Endodermal cell (in vitro differentiated cells): Measurements from ENCODE around the gene THSD4. TPM values are rescaled to one million over a fixed set of nuclear protein-coding genes. Genes with fewer than 3 reads are reported as not detected.

Source experiments
- DNase-seq: peaks from one replicate; pipeline ENCODE4 v3.0.0-alpha.2; 2017
- H3K27ac ChIP-seq: 2 replicates; pipeline ENCODE4 v1.5.1; 2013; ENCODE audit warnings: mild to moderate bottlenecking, low read depth, low read length, moderate library complexity
- H3K27me3 ChIP-seq: 2 replicates; pipeline ENCODE4 v1.6.1; 2013; ENCODE audit warnings: mild to moderate bottlenecking, low read length, moderate library complexity; ENCODE audit not compliant: insufficient read depth, control insufficient read depth, poor library complexity, severe bottlenecking
- H3K36me3 ChIP-seq: 2 replicates; pipeline ENCODE4 v1.7.0; 2013; ENCODE audit warnings: mild to moderate bottlenecking, low read length, moderate library complexity; ENCODE audit not compliant: control insufficient read depth, insufficient read depth
- H3K4me1 ChIP-seq: one replicate; pipeline ENCODE4 v1.7.0; 2013; ENCODE audit warnings: low read length; ENCODE audit not compliant: control insufficient read depth, insufficient read depth
- H3K4me3 ChIP-seq: 2 replicates; pipeline ENCODE4 v1.5.1; 2013; ENCODE audit warnings: mild to moderate bottlenecking, low read length, moderate library complexity
- H3K9ac ChIP-seq: 2 replicates; pipeline ENCODE4 v1.6.1; 2013; ENCODE audit warnings: mild to moderate bottlenecking, low read length, moderate library complexity; ENCODE audit not compliant: poor library complexity, severe bottlenecking; ENCODE audit errors: extremely low read depth
- H3K9me3 ChIP-seq: 2 replicates; pipeline ENCODE4 v1.6.1; 2013; ENCODE audit warnings: mild to moderate bottlenecking, low read length, moderate library complexity; ENCODE audit not compliant: control insufficient read depth
- H3K27ac Mint-ChIP-seq: 2 replicates; pipeline ENCODE4 v1.8.0; 2020; ENCODE audit warnings: mixed read lengths
- H3K27me3 Mint-ChIP-seq: 2 replicates; pipeline ENCODE4 v1.8.0; 2021; ENCODE audit warnings: mild to moderate bottlenecking, mixed read lengths; ENCODE audit not compliant: insufficient read depth
- H3K36me3 Mint-ChIP-seq: 2 replicates; pipeline ENCODE4 v1.8.0; 2020; ENCODE audit warnings: low read depth, mixed read lengths
- H3K4me1 Mint-ChIP-seq: 2 replicates; pipeline ENCODE4 v1.8.0; 2020; ENCODE audit warnings: mixed read lengths
- H3K4me3 Mint-ChIP-seq: 2 replicates; pipeline ENCODE4 v1.8.0; 2020; ENCODE audit warnings: mild to moderate bottlenecking, moderate library complexity, mixed read lengths
- H3K9me3 Mint-ChIP-seq: 2 replicates; pipeline ENCODE4 v1.8.0; 2020; ENCODE audit warnings: mild to moderate bottlenecking, mixed read lengths
- WGBS, 2 experiments: methylation state at CpG; one replicate each; pipeline versions ENCODE4 v1.1.5 to v1.1.7; 2013; ENCODE audit warnings: missing lambda C conversion rate in 2 of 2, mixed read lengths in 1 of 2; ENCODE audit not compliant: insufficient coverage in 1 of 2, insufficient read length in 1 of 2; 5-methylcytosine and 5-hydroxymethylcytosine counted together
- total RNA-seq, 2 donors: library from RNA; stranded (reverse); fragmentation: NEBNext Ultra II Directional in 1 of 2; extraction: Animal tissue kit (Norgen Biotek cat#: 25700) in 1 of 2; gene quantifications; 2 replicates in 1 of 2; 3 replicates in 1 of 2; pipeline ENCODE4 v1.2.1, GENCODE V29; 2021
- TF ChIP-seq, protein P1 (sequence below): fragments of 200-600 bp; sonication (generic); conservative IDR thresholded peaks from 2 replicates; pipeline ENCODE4 v1.5.0; 2021; ENCODE audit warnings: antibody characterized with exemption, mild to moderate bottlenecking

THSD4 gene
- total RNA-seq, 2 donors from 2014 or later: 4.6 to 5.4 TPM

- H3K4me3 ChIP-seq: no peak overlapping the region
Observed at GRCh38 chr15:71807691-71808091, 692.4 kb downstream of the THSD4 start.

DNA sequence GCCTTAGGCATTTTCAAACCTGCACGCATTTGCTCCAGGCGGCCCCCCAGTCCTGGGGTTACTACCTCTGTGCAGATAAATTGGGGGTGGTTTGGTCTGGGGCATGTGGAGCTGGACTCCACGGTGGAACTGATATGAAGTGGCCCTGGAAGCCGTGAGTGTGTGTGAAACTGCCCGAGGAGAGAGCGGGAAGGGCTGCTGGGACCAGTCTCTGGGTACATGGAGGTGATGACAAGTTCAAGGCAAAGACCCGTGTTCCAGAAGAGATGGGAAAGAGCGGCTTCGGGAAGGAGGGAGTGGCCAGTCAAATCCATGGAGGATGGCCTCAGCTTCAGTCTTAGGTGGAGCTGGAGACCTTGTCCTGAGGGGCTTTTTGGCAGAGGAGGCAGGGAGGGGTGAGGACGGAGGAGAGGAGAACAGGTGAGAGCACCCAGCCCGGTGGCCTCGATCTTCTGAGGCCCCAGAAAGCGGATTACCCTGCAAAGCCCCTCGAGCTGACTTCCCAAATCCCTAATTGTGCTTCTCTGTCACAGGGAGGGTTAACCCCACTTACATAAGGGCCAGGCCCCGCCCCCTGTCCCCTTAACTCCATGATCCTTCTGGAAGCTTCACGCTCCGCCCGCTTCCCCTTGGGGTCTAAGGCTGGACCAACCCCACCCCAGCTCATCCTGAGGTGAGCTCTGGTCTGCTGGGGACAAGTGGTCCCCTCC lies 693.2 kb downstream of the THSD4 start:
- H3K27ac Mint-ChIP-seq: no peak overlapping the region
- H3K4me1 Mint-ChIP-seq: peaks cover 28% of the 10 kb centered on the region
- no peaks in the 10 kb centered on the region for H3K9me3 Mint-ChIP-seq
- WGBS, 2 experiments: 88 to 91% methylated on average over 9 to 18 of the region's 18 CpGs
- H3K36me3 Mint-ChIP-seq: no peaks in the 10 kb centered on the region
- H3K27me3 ChIP-seq: no peaks in the 10 kb centered on the region
- H3K4me1 ChIP-seq: peaks cover 14% of the 10 kb centered on the region
- no peak overlapping the region for H3K4me3 Mint-ChIP-seq
- H3K4me3 ChIP-seq: no peak overlapping the region
- H3K27ac ChIP-seq: no peak overlapping the region
- no peak for DNase-seq
- no peaks in the 10 kb centered on the region for H3K36me3 ChIP-seq
- TF ChIP-seq, protein P1, sequence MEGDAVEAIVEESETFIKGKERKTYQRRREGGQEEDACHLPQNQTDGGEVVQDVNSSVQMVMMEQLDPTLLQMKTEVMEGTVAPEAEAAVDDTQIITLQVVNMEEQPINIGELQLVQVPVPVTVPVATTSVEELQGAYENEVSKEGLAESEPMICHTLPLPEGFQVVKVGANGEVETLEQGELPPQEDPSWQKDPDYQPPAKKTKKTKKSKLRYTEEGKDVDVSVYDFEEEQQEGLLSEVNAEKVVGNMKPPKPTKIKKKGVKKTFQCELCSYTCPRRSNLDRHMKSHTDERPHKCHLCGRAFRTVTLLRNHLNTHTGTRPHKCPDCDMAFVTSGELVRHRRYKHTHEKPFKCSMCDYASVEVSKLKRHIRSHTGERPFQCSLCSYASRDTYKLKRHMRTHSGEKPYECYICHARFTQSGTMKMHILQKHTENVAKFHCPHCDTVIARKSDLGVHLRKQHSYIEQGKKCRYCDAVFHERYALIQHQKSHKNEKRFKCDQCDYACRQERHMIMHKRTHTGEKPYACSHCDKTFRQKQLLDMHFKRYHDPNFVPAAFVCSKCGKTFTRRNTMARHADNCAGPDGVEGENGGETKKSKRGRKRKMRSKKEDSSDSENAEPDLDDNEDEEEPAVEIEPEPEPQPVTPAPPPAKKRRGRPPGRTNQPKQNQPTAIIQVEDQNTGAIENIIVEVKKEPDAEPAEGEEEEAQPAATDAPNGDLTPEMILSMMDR: no peak
- peaks cover 11% of the 10 kb centered on the region for H3K27me3 Mint-ChIP-seq
- no peaks in the 10 kb centered on the region for H3K9me3 ChIP-seq
- H3K9ac ChIP-seq: no peak overlapping the region

More at GRCh38 chr15:71807691-71808091, 692.4 kb downstream of the THSD4 start:
- peak overlapping the region; percentile 32 for H3K4me3 Mint-ChIP-seq
- Histone ChIP-seq H3K36me3 (no peaks in the 10 kb centered on the region), H3K4me1 (peaks cover 14% of the 10 kb centered on the region), H3K9me3 (no peaks in the 10 kb centered on the region), H3K27ac (no peak overlapping the region), H3K27me3 (no peaks in the 10 kb centered on the region), H3K9ac (no peak overlapping the region)
- DNase-seq: peak; percentile 68
- H3K27ac Mint-ChIP-seq: no peak overlapping the region
- peaks cover 11% of the 10 kb centered on the region for H3K27me3 Mint-ChIP-seq
- H3K4me1 Mint-ChIP-seq: peaks cover 28% of the 10 kb centered on the region
- WGBS, 2 experiments: 67 to 76% methylated on average over 1 to 4 of the region's 4 CpGs
- no peaks in the 10 kb centered on the region for H3K36me3 Mint-ChIP-seq
- no peaks in the 10 kb centered on the region for H3K9me3 Mint-ChIP-seq
- TF ChIP-seq, protein P1: no peak

DNA sequence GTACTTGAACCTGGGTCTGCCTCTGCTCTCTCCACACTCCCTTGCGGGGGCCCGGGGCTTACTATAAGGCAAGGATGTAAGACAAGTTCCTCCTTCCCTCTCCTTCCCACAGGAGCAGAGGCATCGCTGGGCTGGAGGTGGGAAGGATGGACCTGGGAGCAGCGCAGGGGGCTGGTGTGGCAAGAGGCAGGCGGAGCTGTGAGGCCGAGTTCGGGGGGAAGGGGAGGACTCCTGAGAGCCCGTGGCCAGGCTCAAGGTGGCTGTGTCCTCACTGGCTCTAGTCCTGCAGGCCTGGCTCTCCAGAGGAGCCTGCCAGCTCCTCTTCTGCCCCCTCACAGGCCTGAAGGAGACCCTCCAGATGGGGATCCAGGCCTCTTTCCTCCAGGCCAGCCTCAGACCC lies 694.1 kb downstream of the THSD4 start:
- Mint-ChIP-seq H3K9me3 (no peaks in the 10 kb centered on the region), H3K27ac (no peak overlapping the region), H3K4me3 (no peak overlapping the region), H3K4me1 (peaks cover 28% of the 10 kb centered on the region), H3K36me3 (no peaks in the 10 kb centered on the region), H3K27me3 (peaks cover 11% of the 10 kb centered on the region)
- WGBS, 2 experiments: 78 to 100% methylated on average over 4 to 8 of the region's 8 CpGs
- H3K4me1 ChIP-seq: peaks cover 14% of the 10 kb centered on the region
- no peak overlapping the region for H3K4me3 ChIP-seq
- H3K27ac ChIP-seq: no peak overlapping the region
- TF ChIP-seq, protein P1: no peak
- H3K27me3 ChIP-seq: no peaks in the 10 kb centered on the region
- DNase-seq: peak; percentile 57
- H3K9me3 ChIP-seq: no peaks in the 10 kb centered on the region
- no peak overlapping the region for H3K9ac ChIP-seq
- H3K36me3 ChIP-seq: no peaks in the 10 kb centered on the region
